Globus pallidus (tissue), 1 donor: ENCODE results near the gene EML4.
A peak's percentile ranks its signal among the peaks of the same experiment; 100 is the strongest.
"Not testable (repeated sequence)": the region's sequence is repeated elsewhere in the genome, so short reads cannot be mapped to it uniquely, and the experiment has no call there.

Experiments used
- DNase-seq: peaks from one replicate; pipeline ENCODE4 v3.0.0-alpha.2; 2015; ENCODE audit warnings: low spot score

EML4 gene

GRCh38 chr2:42169100-42169873 is at the start of gene EML4:
Gene EML4 (plus strand): TSS chr2:42169353. CDS start chr2:42169612, 259 bp downstream.
- peak; percentile 85 for DNase-seq

- no peak for DNase-seq
Measured at GRCh38 chr2:42123426-42123825, 45.7 kb upstream of the EML4 start.

GRCh38 chr2:42124011-42124785 is 45.0 kb upstream of the EML4 start:
- DNase-seq: no peak

- DNase-seq: no peak
Measured at GRCh38 chr2:42125841-42126594, 43.1 kb upstream of the EML4 start.

GRCh38 chr2:42126873-42127272 is 42.3 kb upstream of the EML4 start:
- DNase-seq: not testable (repeated sequence)

- no peak for DNase-seq
Measured at GRCh38 chr2:42127425-42128424, 41.4 kb upstream of the EML4 start.

- DNase-seq: no peak
Measured at GRCh38 chr2:42128721-42129486, 40.2 kb upstream of the EML4 start.

- no peak for DNase-seq
Measured at GRCh38 chr2:42129487-42129852, 39.7 kb upstream of the EML4 start.

GRCh38 chr2:42129947-42130346 is 39.2 kb upstream of the EML4 start:
- DNase-seq: no peak

GRCh38 chr2:42130858-42131257 is 38.3 kb upstream of the EML4 start:
- DNase-seq: not testable (repeated sequence)

- no peak for DNase-seq
Measured at GRCh38 chr2:42132191-42132965, 36.8 kb upstream of the EML4 start.

GRCh38 chr2:42132966-42133641 is 36.0 kb upstream of the EML4 start:
- DNase-seq: peak; percentile 46

GRCh38 chr2:42133771-42134195 is 35.4 kb upstream of the EML4 start:
- DNase-seq: no peak

- DNase-seq: not testable (repeated sequence)
Measured at GRCh38 chr2:42134401-42134932, 34.7 kb upstream of the EML4 start.

- no peak for DNase-seq
Measured at GRCh38 chr2:42135381-42136312, 33.5 kb upstream of the EML4 start.

- DNase-seq: no peak
Measured at GRCh38 chr2:42136782-42137124, 32.4 kb upstream of the EML4 start.

GRCh38 chr2:42137125-42137841 is 31.9 kb upstream of the EML4 start:
- no peak for DNase-seq
